Panc1 (cell line): ENCODE results near the gene SLC2A14.
"Not testable (repeated sequence)": the region's sequence is repeated elsewhere in the genome, so short reads cannot be mapped to it uniquely, and the experiment has no call there.

ENCODE experiments used
- CTCF ChIP-seq: fragments of 450-650 bp; IDR thresholded peaks from 2 replicates; pipeline ENCODE4 v1.5.1; 2017; ENCODE audit warnings: mild to moderate bottlenecking
- POLR2AphosphoS5 ChIP-seq: IDR thresholded peaks from 2 replicates; pipeline ENCODE4 v1.6.1; 2012; ENCODE audit warnings: mild to moderate bottlenecking, low read depth, low read length, moderate library complexity
- REST ChIP-seq, 2 experiments: IDR thresholded peaks; 2 replicates each; pipeline ENCODE4 v1.6.1; 2011 to 2012; ENCODE audit warnings: low read depth in 2 of 2, control low read depth in 1 of 2, low read length in 1 of 2, mild to moderate bottlenecking in 1 of 2, moderate library complexity in 1 of 2; ENCODE audit not compliant: insufficient read depth in 1 of 2
- SIN3A ChIP-seq: IDR thresholded peaks from 2 replicates; pipeline ENCODE4 v1.6.1; 2012; ENCODE audit warnings: low read depth, mild to moderate bottlenecking, low read length, moderate library complexity, borderline replicate concordance; ENCODE audit not compliant: insufficient read depth
- TCF7L2 ChIP-seq: IDR thresholded peaks from 2 replicates; pipeline ENCODE4 v1.6.1; 2011; ENCODE audit warnings: mild to moderate bottlenecking, low read depth, low read length, inconsistent platforms

- TF ChIP-seq CTCF; TCF7L2; REST (IDR thresholded peaks at IDR 0.05; ENCODE audit: insufficient read depth in 1 of 2, low read depth in 2 of 2, low read length in 1 of 2); POLR2AphosphoS5; SIN3A: not testable (repeated sequence)
These were observed 9.8 kb downstream of the SLC2A14 start for GRCh38 chr12:7862814-7863348.
